Stimulated activated CD8-positive, alpha-beta memory T cell treated with anti-CD3 and anti-CD28 coated beads, Interleukin-4, amount 100 ng/mL, for 24 hours (primary cell): ENCODE measurements around the gene KIF21B.

ENCODE experiments used
- DNase-seq: peaks from one replicate; pipeline ENCODE4 v3.0.0-alpha.2; 2020; ENCODE audit warnings: low read depth

The KIF21B gene, protein sequence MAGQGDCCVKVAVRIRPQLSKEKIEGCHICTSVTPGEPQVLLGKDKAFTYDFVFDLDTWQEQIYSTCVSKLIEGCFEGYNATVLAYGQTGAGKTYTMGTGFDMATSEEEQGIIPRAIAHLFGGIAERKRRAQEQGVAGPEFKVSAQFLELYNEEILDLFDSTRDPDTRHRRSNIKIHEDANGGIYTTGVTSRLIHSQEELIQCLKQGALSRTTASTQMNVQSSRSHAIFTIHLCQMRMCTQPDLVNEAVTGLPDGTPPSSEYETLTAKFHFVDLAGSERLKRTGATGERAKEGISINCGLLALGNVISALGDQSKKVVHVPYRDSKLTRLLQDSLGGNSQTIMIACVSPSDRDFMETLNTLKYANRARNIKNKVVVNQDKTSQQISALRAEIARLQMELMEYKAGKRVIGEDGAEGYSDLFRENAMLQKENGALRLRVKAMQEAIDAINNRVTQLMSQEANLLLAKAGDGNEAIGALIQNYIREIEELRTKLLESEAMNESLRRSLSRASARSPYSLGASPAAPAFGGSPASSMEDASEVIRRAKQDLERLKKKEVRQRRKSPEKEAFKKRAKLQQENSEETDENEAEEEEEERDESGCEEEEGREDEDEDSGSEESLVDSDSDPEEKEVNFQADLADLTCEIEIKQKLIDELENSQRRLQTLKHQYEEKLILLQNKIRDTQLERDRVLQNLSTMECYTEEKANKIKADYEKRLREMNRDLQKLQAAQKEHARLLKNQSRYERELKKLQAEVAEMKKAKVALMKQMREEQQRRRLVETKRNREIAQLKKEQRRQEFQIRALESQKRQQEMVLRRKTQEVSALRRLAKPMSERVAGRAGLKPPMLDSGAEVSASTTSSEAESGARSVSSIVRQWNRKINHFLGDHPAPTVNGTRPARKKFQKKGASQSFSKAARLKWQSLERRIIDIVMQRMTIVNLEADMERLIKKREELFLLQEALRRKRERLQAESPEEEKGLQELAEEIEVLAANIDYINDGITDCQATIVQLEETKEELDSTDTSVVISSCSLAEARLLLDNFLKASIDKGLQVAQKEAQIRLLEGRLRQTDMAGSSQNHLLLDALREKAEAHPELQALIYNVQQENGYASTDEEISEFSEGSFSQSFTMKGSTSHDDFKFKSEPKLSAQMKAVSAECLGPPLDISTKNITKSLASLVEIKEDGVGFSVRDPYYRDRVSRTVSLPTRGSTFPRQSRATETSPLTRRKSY (N-terminal part only)

GRCh38 chr1:201023517-201023902 is at the start of gene KIF21B:
Gene KIF21B (minus strand): TSS chr1:201023714. CDS start chr1:201023383, 331 bp downstream.
- DNase-seq: peak; percentile 86

DNA sequence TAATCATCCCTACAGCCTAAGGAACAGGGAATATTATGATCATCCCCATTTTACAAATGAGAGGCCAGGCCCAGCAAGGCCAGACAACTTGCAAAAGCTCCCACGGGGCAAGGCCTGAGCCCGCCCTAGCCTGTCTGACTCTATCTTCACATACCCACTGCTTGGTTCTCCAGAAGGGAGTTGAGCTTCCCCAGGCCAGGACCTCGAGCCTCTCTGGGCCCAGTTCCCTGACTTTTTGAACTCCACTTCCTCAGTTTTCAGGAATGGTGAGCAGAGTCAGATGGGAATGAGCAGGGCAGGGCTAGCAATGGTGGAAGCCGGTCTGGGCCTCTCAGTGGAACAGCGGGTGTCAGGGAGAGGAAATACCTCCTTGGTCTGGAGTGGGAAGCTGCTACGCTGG is 49.4 kb upstream of the KIF21B start:
- DNase-seq: no peak

- no peak for DNase-seq
Measured at GRCh38 chr1:201072149-201072548, 48.6 kb upstream of the KIF21B start.

- DNase-seq: no peak
Measured at GRCh38 chr1:201069636-201070035, 46.1 kb upstream of the KIF21B start.

DNA sequence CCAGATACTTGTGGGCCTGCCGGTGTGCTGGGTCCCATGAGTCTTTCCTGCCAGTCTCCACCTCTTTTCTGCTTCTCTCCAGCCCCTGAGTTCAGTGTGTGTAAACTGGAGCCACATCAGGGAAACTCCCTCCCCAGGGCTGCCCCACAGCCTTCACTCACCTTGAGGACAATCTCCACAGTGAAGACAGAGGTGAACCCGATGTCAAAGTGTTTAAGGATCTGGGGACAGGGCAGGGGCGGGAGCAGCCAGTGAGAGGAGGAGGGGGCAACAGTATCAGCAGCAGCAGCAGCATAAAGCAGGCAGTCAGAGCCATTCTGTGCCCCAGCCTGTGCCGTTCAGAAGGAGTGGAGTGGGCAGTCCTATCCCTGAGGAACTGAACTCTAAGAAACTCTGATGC is 45.5 kb upstream of the KIF21B start:
- no peak for DNase-seq

DNA sequence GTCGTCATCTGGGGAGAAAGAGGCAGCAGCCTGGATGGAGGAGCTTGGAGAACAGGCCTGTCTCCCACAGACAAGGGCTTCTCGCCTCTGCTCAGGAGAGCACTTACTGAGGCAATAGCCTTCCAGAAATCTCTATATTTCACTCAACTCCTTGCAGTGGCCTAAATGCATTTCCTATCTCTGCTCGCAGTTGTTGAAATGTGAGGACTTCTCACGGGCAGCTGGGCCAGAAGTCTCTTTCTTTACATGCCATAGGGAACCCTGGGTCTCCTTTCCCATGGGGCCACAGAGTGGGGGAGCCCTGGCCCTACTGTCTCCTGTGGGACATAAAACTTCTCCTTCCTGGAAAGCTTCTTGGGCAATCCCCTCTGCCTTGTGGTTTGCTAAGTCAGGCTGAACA is 43.5 kb upstream of the KIF21B start:
- no peak for DNase-seq

DNA sequence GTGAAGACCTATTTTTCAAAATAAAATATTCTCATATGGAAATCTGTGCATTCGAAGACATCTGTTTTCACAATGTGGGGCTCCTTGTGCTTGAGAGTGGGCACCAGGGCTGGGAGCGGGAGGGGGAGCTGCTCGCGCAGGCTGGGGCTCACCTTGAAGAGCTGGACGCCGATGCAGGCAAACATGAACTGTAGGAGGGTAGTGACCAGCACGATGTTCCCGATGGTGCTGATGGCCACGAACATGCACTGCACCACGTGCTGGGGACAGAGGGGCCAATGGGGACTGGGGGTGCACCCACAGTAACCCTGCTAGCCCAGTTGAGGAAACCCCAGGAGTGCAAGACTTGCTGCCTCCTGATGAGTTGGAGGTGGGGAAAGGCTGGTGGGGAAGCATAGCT is 42.2 kb upstream of the KIF21B start:
- DNase-seq: no peak

DNA sequence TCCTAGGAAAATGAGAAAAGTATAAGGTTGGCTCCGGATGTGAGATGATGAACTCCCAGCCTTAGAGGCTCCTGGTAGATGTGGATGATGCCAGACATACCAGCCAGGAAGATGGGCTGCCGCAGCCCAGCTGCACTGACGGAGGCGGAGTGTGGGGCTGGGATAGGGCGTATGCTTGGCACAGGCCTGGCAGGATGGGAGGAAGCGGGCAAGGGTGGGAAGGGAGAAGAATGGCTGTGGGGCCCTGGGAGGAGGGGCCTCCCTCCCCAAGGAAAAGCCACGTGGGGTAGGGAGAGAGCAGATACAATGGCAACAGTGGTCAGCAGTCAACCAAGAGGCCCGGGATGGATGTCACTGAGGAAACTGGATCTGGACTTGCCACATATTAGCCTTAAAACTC is 41.3 kb upstream of the KIF21B start:
- no peak for DNase-seq

DNA sequence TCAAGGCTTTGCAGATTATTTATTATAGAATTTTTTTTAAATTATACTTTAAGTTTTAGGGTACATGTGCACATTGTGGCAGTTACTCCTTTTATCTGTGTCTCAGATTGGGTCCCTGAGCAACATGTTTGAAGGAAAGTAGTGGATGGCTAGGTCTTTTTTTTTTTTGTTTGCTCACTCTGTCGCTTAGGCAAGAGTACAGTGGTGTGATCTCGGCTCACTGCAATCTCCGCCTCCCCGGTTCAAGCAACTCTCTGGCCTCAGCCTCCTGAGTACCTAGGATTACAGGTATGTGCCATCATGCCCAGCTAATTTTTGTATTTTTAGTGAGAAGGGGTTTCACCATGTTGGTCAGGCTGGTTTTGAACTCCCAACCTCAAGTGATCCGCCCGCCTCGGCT is 39.6 kb upstream of the KIF21B start:
- no peak for DNase-seq

- DNase-seq: no peak
Measured at GRCh38 chr1:201062511-201063091, 39.1 kb upstream of the KIF21B start.

GRCh38 chr1:201061886-201062285 is 38.4 kb upstream of the KIF21B start:
- no peak for DNase-seq

DNA sequence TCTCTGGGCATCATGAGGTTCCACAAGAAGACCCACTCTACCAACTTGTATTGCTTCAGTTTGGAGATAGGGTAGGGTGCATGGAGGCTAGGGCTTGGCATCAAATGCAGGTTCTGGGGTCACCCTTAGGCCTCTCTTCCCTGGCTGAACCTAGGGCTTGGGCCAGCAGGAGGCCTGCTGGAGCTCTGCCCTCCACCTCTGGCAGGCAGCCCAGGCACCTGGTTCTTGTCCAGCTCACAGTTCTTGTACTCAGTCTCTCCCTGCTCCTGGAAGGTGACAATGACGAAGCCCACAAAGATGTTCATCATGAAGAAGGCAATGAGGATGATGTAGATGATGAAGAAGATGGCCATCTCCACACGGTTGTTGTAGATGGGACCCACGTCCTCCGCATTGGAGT is 37.5 kb upstream of the KIF21B start:
- no peak for DNase-seq

DNA sequence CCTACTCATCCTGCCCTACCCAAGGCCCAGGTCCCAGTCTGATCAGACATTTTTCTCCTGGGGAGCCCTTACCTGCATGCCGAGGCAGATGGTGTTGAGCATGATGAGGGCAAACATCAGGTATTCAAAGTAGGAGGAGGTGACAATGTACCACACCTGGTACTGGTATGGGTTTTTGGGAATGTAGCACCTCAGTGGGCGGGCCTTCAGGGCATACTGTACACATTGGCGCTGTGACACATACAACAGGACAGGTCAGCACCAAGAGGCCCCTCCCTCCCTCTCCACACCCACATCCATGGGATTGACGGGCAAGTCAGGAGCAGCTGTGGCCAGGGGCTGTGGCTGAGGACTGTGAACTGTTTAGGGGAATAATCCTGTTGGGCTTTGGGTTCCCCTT is 37.1 kb upstream of the KIF21B start:
- DNase-seq: no peak

GRCh38 chr1:201059871-201060555 is 36.5 kb upstream of the KIF21B start:
- no peak for DNase-seq

DNA sequence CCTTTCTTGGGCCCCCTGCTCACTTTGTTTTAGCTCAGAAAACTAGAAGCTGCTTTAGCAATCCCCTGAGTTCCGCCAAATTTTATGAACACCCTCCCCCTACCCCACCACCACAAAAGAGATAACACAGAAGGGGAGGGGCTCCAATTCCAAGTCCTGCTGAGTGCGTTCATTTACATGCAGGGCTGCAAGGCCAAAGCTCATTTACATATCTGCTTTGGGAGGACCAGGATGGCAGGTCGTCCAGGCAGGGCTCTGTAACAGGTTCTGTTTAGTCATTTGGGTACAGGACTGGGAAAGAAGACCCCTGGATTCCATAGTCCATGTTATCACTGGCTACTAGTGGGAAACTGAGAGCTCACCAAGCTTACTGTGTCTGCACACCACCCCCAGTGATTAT is 35.9 kb upstream of the KIF21B start:
- DNase-seq: no peak

GRCh38 chr1:201054091-201054543 is 30.6 kb upstream of the KIF21B start:
- no peak for DNase-seq

- no peak for DNase-seq
Measured at GRCh38 chr1:201053155-201053860, 29.8 kb upstream of the KIF21B start.

DNA sequence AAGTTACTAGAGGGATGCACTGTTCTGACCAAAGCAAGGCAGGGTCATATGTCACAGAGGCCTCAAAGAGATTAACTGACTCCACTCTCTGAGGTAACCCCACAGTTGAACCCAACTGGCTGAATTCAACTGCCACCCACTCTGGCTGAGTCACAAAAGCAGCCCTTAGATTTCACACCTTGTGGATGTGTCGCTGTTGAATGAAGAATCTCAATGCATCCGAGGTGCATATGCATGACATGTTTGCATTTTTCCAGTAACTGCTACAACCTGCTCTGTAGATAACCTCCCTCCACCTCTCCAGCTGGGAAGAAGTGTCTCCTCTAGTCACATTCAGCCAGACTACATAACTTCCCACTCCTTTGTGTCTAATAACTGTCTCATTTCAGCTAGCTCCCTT is 27.9 kb upstream of the KIF21B start:
- no peak for DNase-seq

- DNase-seq: no peak
Measured at GRCh38 chr1:201050515-201051277, 27.2 kb upstream of the KIF21B start.

GRCh38 chr1:201049248-201049831 is 25.8 kb upstream of the KIF21B start:
- no peak for DNase-seq
